HG02642 (cell line): ENCODE measurements around the gene TRPT1.

ENCODE experiments used
- ATAC-seq: cut with Tn5 transposase; IDR thresholded peaks from one replicate; pipeline ENCODE4 v1.9.1; 2021; ENCODE audit warnings: mild to moderate bottlenecking; ENCODE audit not compliant: unreplicated experiment, poor library complexity

TRPT1 gene

GRCh38 chr11:64232182-64232966 is 6.4 kb upstream of the TRPT1 start:
- ATAC-seq, result no peak

- no peak for ATAC-seq
These were observed 5.6 kb upstream of the TRPT1 start for GRCh38 chr11:64231546-64231945.

GRCh38 chr11:64230985-64231365 is 5.0 kb upstream of the TRPT1 start:
- no peak for ATAC-seq

GRCh38 chr11:64230171-64230984 is 4.4 kb upstream of the TRPT1 start, which contains the start of gene DNAJC4:
TSS of gene DNAJC4 (plus strand) at chr11:64230548. CDS start at chr11:64230855, 307 bp downstream.
- peak; percentile 53 for ATAC-seq

- no peak for ATAC-seq
These were observed 3.8 kb upstream of the TRPT1 start for GRCh38 chr11:64229744-64230170.

GRCh38 chr11:64229090-64229743 is 3.2 kb upstream of the TRPT1 start:
- ATAC-seq, result no peak

- no peak for ATAC-seq
These were observed 1.5 kb upstream of the TRPT1 start for GRCh38 chr11:64227405-64227956.

GRCh38 chr11:64226507-64227051 is 593 bp upstream of the TRPT1 start:
- ATAC-seq, result peak; percentile 31

GRCh38 chr11:64224891-64225607 is 937 bp downstream of the TRPT1 start:
- no peak for ATAC-seq

GRCh38 chr11:64224151-64224890 is 1.7 kb downstream of the TRPT1 start:
- ATAC-seq, result no peak

- no peak for ATAC-seq
These were observed 2.9 kb downstream of the TRPT1 start for GRCh38 chr11:64223001-64223651.

GRCh38 chr11:64222651-64223000 is 3.4 kb downstream of the TRPT1 start:
- no peak for ATAC-seq

GRCh38 chr11:64220798-64221197 is 5.2 kb downstream of the TRPT1 start:
- no peak for ATAC-seq

- no peak for ATAC-seq
These were observed 5.7 kb downstream of the TRPT1 start for GRCh38 chr11:64220271-64220670.

- ATAC-seq, result no peak
These were observed 6.2 kb downstream of the TRPT1 start for GRCh38 chr11:64219755-64220154.

GRCh38 chr11:64219354-64219684 is 6.7 kb downstream of the TRPT1 start:
- ATAC-seq, result no peak

- ATAC-seq, result no peak
These were observed 7.2 kb downstream of the TRPT1 start for GRCh38 chr11:64218628-64219353.

- no peak for ATAC-seq
These were observed 9.1 kb downstream of the TRPT1 start for GRCh38 chr11:64216879-64217278.
